IMR-90 (cell line): ENCODE data around the gene CENPA. TPM values are rescaled to one million over a fixed set of nuclear protein-coding genes. Genes with fewer than 3 reads are reported as not detected.

Source experiments
- ATAC-seq: fragments of 200-7000 bp; cut with Tn5 transposase; 2 replicates; pipeline ENCODE4 v1.9.1; 2020; ENCODE audit warnings: low read depth, mild to moderate bottlenecking, moderate library complexity
- BruUV-seq: library from RNA; stranded (reverse); fragments of 400-500 nt; replicated peaks from 2 replicates; lab custom pipeline; 2021; lab: Mats Ljungman, UMichigan
- CTCF ChIA-PET: fragments of 300-600 bp; formaldehyde crosslinking; extraction: SDS; loops from one replicate; lab custom pipeline; 2021; ENCODE audit warnings: antibody characterized with exemption; lab: Yijun Ruan, JAX
- POLR2A ChIA-PET: fragments of 300-600 bp; sonication (Branson Sonifier 250); formaldehyde crosslinking; loops from one replicate; lab custom pipeline; 2022; ENCODE audit warnings: antibody characterized with exemption; ENCODE audit not compliant: unreplicated experiment; lab: Charles Lee
- DNase-seq: peaks from one replicate; pipeline ENCODE4 v3.0.0; 2013
- H2AFZ ChIP-seq: replicated peaks from 2 replicates; pipeline ENCODE3; 2013; ENCODE audit warnings: low read length, mild to moderate bottlenecking; ENCODE audit not compliant: poor library complexity
- H2AK5ac ChIP-seq: 2 replicates; pipeline ENCODE4 v1.6.1; 2013; ENCODE audit warnings: low read depth, low read length, inconsistent platforms
- H2AK9ac ChIP-seq: replicated peaks from 2 replicates; pipeline ENCODE3; 2013; ENCODE audit warnings: mild to moderate bottlenecking, low read depth, low read length, moderate library complexity; ENCODE audit not compliant: poor library complexity
- H2BK120ac ChIP-seq: 2 replicates; pipeline ENCODE4 v1.6.1; 2013; ENCODE audit warnings: low read depth, low read length, inconsistent platforms
- H2BK15ac ChIP-seq: 3 replicates; pipeline ENCODE4 v1.6.1; 2013; ENCODE audit warnings: low read depth, low read length, inconsistent platforms
- H2BK20ac ChIP-seq: 2 replicates; pipeline ENCODE4 v1.6.1; 2013; ENCODE audit warnings: low read depth, mild to moderate bottlenecking, inconsistent platforms, low read length, moderate library complexity
- H2BK5ac ChIP-seq: 2 replicates; pipeline ENCODE4 v1.6.1; 2013; ENCODE audit warnings: mild to moderate bottlenecking, low read depth, low read length, inconsistent platforms; ENCODE audit not compliant: poor library complexity, severe bottlenecking
- H3K14ac ChIP-seq: replicated peaks from 2 replicates; pipeline ENCODE4 v1.6.1; 2013; ENCODE audit warnings: low read depth, low read length, inconsistent platforms
- H3K18ac ChIP-seq: 2 replicates; pipeline ENCODE4 v1.6.1; 2013; ENCODE audit warnings: low read depth, low read length, control low read depth
- H3K23ac ChIP-seq: 2 replicates; pipeline ENCODE4 v1.6.1; 2013; ENCODE audit warnings: low read depth, low read length, inconsistent platforms
- H3K27ac ChIP-seq: 2 replicates; pipeline ENCODE4 v1.5.1; 2013; ENCODE audit warnings: mild to moderate bottlenecking, control low read depth, low read length; ENCODE audit not compliant: insufficient read depth
- H3K27me3 ChIP-seq: 2 replicates; pipeline ENCODE4 v1.6.1; 2013; ENCODE audit warnings: low read length; ENCODE audit not compliant: control insufficient read depth, insufficient read depth
- H3K36me3 ChIP-seq: 2 replicates; pipeline ENCODE4 v1.6.1; 2013; ENCODE audit warnings: low read length, mixed read lengths; ENCODE audit not compliant: control insufficient read depth, insufficient read depth
- H3K4ac ChIP-seq: 2 replicates; pipeline ENCODE4 v1.6.1; 2013; ENCODE audit warnings: low read depth, low read length, inconsistent platforms
- H3K4me1 ChIP-seq: 2 replicates; pipeline ENCODE4 v1.6.1; 2013; ENCODE audit warnings: low read length, mixed read lengths; ENCODE audit not compliant: control insufficient read depth, insufficient read depth
- H3K4me2 ChIP-seq: 2 replicates; pipeline ENCODE4 v1.6.1; 2013; ENCODE audit warnings: low read depth, mild to moderate bottlenecking, control low read depth, low read length, moderate library complexity
- H3K4me3 ChIP-seq: 2 replicates; pipeline ENCODE4 v1.5.1; 2013; ENCODE audit warnings: low read depth, mild to moderate bottlenecking, control low read depth, low read length, moderate library complexity; ENCODE audit not compliant: insufficient read depth
- H3K56ac ChIP-seq: 2 replicates; pipeline ENCODE4 v1.6.1; 2013; ENCODE audit warnings: low read length, inconsistent platforms; ENCODE audit not compliant: insufficient read depth; ENCODE audit errors: extremely low read depth
- H3K79me1 ChIP-seq, 2 experiments: 2 replicates each; pipeline ENCODE4 v1.6.1; 2013; ENCODE audit warnings: low read length in 2 of 2, inconsistent platforms in 1 of 2, low read depth in 1 of 2
- H3K9ac ChIP-seq: 2 replicates; pipeline ENCODE4 v1.6.1; 2013; ENCODE audit warnings: low read depth, low read length, control low read depth
- H3K9me1 ChIP-seq: 2 replicates; pipeline ENCODE4 v1.6.1; 2013; ENCODE audit warnings: low read length, inconsistent platforms; ENCODE audit not compliant: insufficient read depth
- H3K9me3 ChIP-seq: 2 replicates; pipeline ENCODE4 v1.6.1; 2013; ENCODE audit warnings: low read length; ENCODE audit not compliant: control insufficient read depth, insufficient read depth
- H4K20me1 ChIP-seq: 2 replicates; pipeline ENCODE4 v1.6.1; 2013; ENCODE audit warnings: low read length, inconsistent platforms; ENCODE audit not compliant: insufficient read depth
- H4K5ac ChIP-seq: 2 replicates; pipeline ENCODE4 v1.6.1; 2013; ENCODE audit warnings: mild to moderate bottlenecking, low read depth, low read length, control low read depth
- H4K8ac ChIP-seq, 2 experiments: 2 replicates each; pipeline ENCODE4 v1.6.1; 2013; ENCODE audit warnings: low read depth in 2 of 2, low read length in 2 of 2, control low read depth in 1 of 2, inconsistent platforms in 1 of 2
- H4K91ac ChIP-seq: 2 replicates; pipeline ENCODE4 v1.6.1; 2013; ENCODE audit warnings: low read depth, low read length, inconsistent platforms; ENCODE audit not compliant: insufficient read depth
- BHLHE40 ChIP-seq: fragments of 150-350 bp; IDR thresholded peaks from 2 replicates; pipeline ENCODE4 v1.6.1; 2016; ENCODE audit warnings: mild to moderate bottlenecking, low read depth, low read length
- CEBPB ChIP-seq: IDR thresholded peaks from 2 replicates; pipeline ENCODE4 v1.6.1; 2012; ENCODE audit warnings: low read depth, low read length, improper control_type of control experiment
- CHD1 ChIP-seq: IDR thresholded peaks from 2 replicates; pipeline ENCODE4 v1.6.1; 2012; ENCODE audit warnings: low read depth, low read length, improper control_type of control experiment
- ELK1 ChIP-seq: fragments of 150-350 bp; IDR thresholded peaks from 2 replicates; pipeline ENCODE4 v1.6.1; 2016; ENCODE audit warnings: low read depth, mild to moderate bottlenecking, low read length, moderate library complexity, borderline replicate concordance
- FOS ChIP-seq: fragments of 150-350 bp; IDR thresholded peaks from 2 replicates; pipeline ENCODE4 v1.6.1; 2016; ENCODE audit warnings: low read depth, low read length
- MAFK ChIP-seq: IDR thresholded peaks from 2 replicates; pipeline ENCODE4 v1.6.1; 2012; ENCODE audit warnings: low read depth, low read length, improper control_type of control experiment
- MAZ ChIP-seq: IDR thresholded peaks from 2 replicates; pipeline ENCODE4 v1.6.1; 2012; ENCODE audit warnings: low read depth, mild to moderate bottlenecking, low read length, improper control_type of control experiment, moderate library complexity, borderline replicate concordance
- MXI1 ChIP-seq: IDR thresholded peaks from 2 replicates; pipeline ENCODE4 v1.6.1; 2012; ENCODE audit warnings: low read depth, mild to moderate bottlenecking, low read length, moderate library complexity, borderline replicate concordance
- NFE2L2 ChIP-seq: fragments of 150-350 bp; IDR thresholded peaks from 2 replicates; pipeline ENCODE4 v1.6.1; 2016; ENCODE audit warnings: low read depth, mild to moderate bottlenecking, low read length
- POLR2A ChIP-seq: IDR thresholded peaks from 2 replicates; pipeline ENCODE4 v1.6.1; 2012; ENCODE audit warnings: mild to moderate bottlenecking, low read depth, low read length
- RAD21 ChIP-seq: IDR thresholded peaks from 2 replicates; pipeline ENCODE4 v1.6.1; 2012; ENCODE audit warnings: low read length, improper control_type of control experiment
- RCOR1 ChIP-seq: IDR thresholded peaks from 2 replicates; pipeline ENCODE4 v1.6.1; 2012; ENCODE audit warnings: mild to moderate bottlenecking, low read length, improper control_type of control experiment; ENCODE audit not compliant: insufficient replicate concordance
- RFX5 ChIP-seq: IDR thresholded peaks from 2 replicates; pipeline ENCODE4 v1.8.0; 2012; ENCODE audit warnings: low read depth, mild to moderate bottlenecking, low read length, moderate library complexity
- SMC3 ChIP-seq: fragments of 150-350 bp; IDR thresholded peaks from 2 replicates; pipeline ENCODE4 v1.6.1; 2016; ENCODE audit warnings: low read depth, mild to moderate bottlenecking, antibody characterized with exemption, low read length, moderate library complexity
- USF2 ChIP-seq: fragments of 150-350 bp; IDR thresholded peaks from 2 replicates; pipeline ENCODE4 v1.6.1; 2017; ENCODE audit warnings: mild to moderate bottlenecking, antibody characterized with exemption, low read length, low read depth
- WGBS, 2 experiments: methylation state at CpG; one replicate each; pipeline versions ENCODE4 v1.1.5 to v1.1.7; 2013; ENCODE audit warnings: missing lambda C conversion rate in 2 of 2; ENCODE audit not compliant: insufficient read length in 1 of 2; ENCODE audit errors: extremely low coverage in 2 of 2; 5-methylcytosine and 5-hydroxymethylcytosine counted together
- dilution Hi-C: fragments of 300-500 bp; cut with HindIII; formaldehyde crosslinking; loops from one replicate; pipeline ENCODE4 v1.14.3; 2018; ENCODE audit warnings: low sequenced_read_pairs; ENCODE audit not compliant: unreplicated experiment
- in situ Hi-C: fragments of 300-500 bp; cut with MboI; formaldehyde crosslinking; loops from 3 replicates; pipeline ENCODE4 v1.14.3; 2019; ENCODE audit warnings: low sequenced_read_pairs, inconsistent platforms, mixed read lengths
- intact Hi-C: fragments of 100-400 bp; cut with micrococcal nuclease; formaldehyde crosslinking; loops from 2 replicates; pipeline ENCODE4 v1.10.0; 2022
- polyA plus RNA-seq, 3 experiments: library from polyadenylated mRNA; depleted of rRNA; stranded (reverse); fragments of >200 nt; gene quantifications; 2 replicates each; pipeline ENCODE4 v1.2.3, GENCODE V29; 2012; ENCODE audit warnings: low replicate concordance in 1 of 3
- total RNA-seq: library from RNA; depleted of rRNA; stranded (reverse); fragments of >200 nt; gene quantifications from 2 replicates; pipeline ENCODE4 v1.2.3, GENCODE V29; 2012
- TF ChIP-seq, protein P1 (sequence below): conservative IDR thresholded peaks from 2 replicates; pipeline ENCODE4 v1.5.1; 2012; ENCODE audit warnings: mild to moderate bottlenecking, low read depth, low read length, improper control_type of control experiment

CENPA gene
- total and polyA plus RNA-seq, 2 of the 4 experiments (the other 2 are of a cell fraction), result 7.7 to 14.9 TPM

DNA sequence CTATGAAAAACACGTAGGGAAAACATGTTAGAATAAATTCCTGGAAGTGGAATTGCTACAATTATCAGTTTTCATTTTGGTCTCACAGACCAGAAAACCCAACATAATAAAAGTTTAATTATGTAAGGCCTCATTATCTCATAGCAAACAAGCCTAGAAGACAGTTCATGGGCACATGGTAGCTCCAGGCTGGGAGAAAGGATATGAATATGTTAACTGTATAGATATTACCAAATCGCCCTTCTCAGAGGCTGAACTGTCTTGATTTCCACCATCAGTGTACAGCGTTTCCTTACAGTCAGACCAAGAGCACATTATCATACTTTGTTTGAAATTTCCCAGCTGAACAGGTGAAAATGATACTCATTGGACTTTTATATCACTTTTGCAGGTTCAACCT is 38.9 kb upstream of the CENPA start:
- H3K9me3 ChIP-seq, result peaks cover 3% of the 10 kb centered on the region
- H3K4me3 ChIP-seq, result no peak overlapping the region
- H3K4ac ChIP-seq, result no peak overlapping the region
- H2BK20ac ChIP-seq, result no peak overlapping the region
- no peak overlapping the region for H4K8ac ChIP-seq
- H4K20me1 ChIP-seq, result no peaks in the 10 kb centered on the region
- WGBS, 2 experiments, result no CpG with 5 or more reads among the region's 3 CpGs
- no peak overlapping the region for H3K27ac ChIP-seq
- POLR2A ChIA-PET, result no interaction called here
- no peak overlapping the region for H3K56ac ChIP-seq
- H3K27me3 ChIP-seq, result peaks cover 2% of the 10 kb centered on the region; the same call in 1 of the 2 replicates
- no peak for TF ChIP-seq NFE2L2
- TF ChIP-seq ELK1, result no peak
- TF ChIP-seq RCOR1, result no peak
- TF ChIP-seq RFX5, result no peak
- TF ChIP-seq MAFK, result no peak
- no peak for TF ChIP-seq MXI1
- no peak for TF ChIP-seq CHD1
- TF ChIP-seq MAZ, result no peak
- TF ChIP-seq FOS, result no peak
- TF ChIP-seq BHLHE40, result no peak
- TF ChIP-seq CEBPB, result no peak
- TF ChIP-seq, protein P1, sequence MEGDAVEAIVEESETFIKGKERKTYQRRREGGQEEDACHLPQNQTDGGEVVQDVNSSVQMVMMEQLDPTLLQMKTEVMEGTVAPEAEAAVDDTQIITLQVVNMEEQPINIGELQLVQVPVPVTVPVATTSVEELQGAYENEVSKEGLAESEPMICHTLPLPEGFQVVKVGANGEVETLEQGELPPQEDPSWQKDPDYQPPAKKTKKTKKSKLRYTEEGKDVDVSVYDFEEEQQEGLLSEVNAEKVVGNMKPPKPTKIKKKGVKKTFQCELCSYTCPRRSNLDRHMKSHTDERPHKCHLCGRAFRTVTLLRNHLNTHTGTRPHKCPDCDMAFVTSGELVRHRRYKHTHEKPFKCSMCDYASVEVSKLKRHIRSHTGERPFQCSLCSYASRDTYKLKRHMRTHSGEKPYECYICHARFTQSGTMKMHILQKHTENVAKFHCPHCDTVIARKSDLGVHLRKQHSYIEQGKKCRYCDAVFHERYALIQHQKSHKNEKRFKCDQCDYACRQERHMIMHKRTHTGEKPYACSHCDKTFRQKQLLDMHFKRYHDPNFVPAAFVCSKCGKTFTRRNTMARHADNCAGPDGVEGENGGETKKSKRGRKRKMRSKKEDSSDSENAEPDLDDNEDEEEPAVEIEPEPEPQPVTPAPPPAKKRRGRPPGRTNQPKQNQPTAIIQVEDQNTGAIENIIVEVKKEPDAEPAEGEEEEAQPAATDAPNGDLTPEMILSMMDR, result no peak
- TF ChIP-seq POLR2A, result no peak
- no peak for TF ChIP-seq RAD21
- no peak for TF ChIP-seq SMC3
- TF ChIP-seq USF2, result no peak
- CTCF ChIA-PET, result interaction anchor here (1.2 to 2.6 kb wide), 2 partner anchors 141 to 150 kb away, joined by 3 to 33 read pairs; no protein-coding TSS in a partner anchor
- peaks cover 0 to 8% of the 10 kb centered on the region in 2 experiments; a peak in 2 of 4 replicates for H3K79me1 ChIP-seq
- no peak overlapping the region for H4K5ac ChIP-seq
- no peak overlapping the region for H2AK9ac ChIP-seq
- ATAC-seq, result no peak
- H3K4me1 ChIP-seq, result peaks cover 2% of the 10 kb centered on the region
- no peak overlapping the region for H2AFZ ChIP-seq
- no peak overlapping the region for H3K4me2 ChIP-seq
- BruUV-seq, result no TSS peak
- no peak overlapping the region for H3K9ac ChIP-seq
- intact Hi-C loops (loop anchor here (10.0 kb wide), 1 partner anchor 402 kb away; the partner anchor contains the start of genes ADGRF3 and SELENOI), in situ Hi-C loops (no loop called here), dilution Hi-C loops (no loop called here)
- no peak overlapping the region for H3K23ac ChIP-seq
- no peak overlapping the region for H2BK15ac ChIP-seq
- no peaks in the 10 kb centered on the region for H3K36me3 ChIP-seq
- no peak for DNase-seq
- no peaks in the 10 kb centered on the region for H3K9me1 ChIP-seq
- H2AK5ac ChIP-seq, result no peak overlapping the region
- H2BK5ac ChIP-seq, result no peak overlapping the region
- H2BK120ac ChIP-seq, result no peak overlapping the region
- no peak overlapping the region for H3K18ac ChIP-seq
- no peak overlapping the region for H4K91ac ChIP-seq
- no peak overlapping the region for H3K14ac ChIP-seq
